ENCODE results near the gene REPS2. TPM values are rescaled to one million over a fixed set of nuclear protein-coding genes. Genes with fewer than 3 reads are reported as not detected.

The REPS2 gene
- polyA plus RNA-seq, 1 experiment: 0.04 TPM

GRCh38 chrX:16916561-16916960 is 29.9 kb upstream of the REPS2 start:
- POLR2A ChIA-PET: no interaction called here
- CTCF ChIA-PET: no interaction called here
- no peak for DNase-seq (ENCODE audit: low read depth)

GRCh38 chrX:16917120-16917519 is 29.3 kb upstream of the REPS2 start:
- Histone ChIP-seq H3K36me3 (ENCODE audit: control insufficient read depth, insufficient read depth, low read length) (no peaks in the 10 kb centered on the region), H3K4me3 (ENCODE audit: low read depth, low read length) (no peak overlapping the region), H3K27me3 (ENCODE audit: control insufficient read depth, insufficient read depth, low read length) (no peaks in the 10 kb centered on the region)
- DNase-seq (ENCODE audit: low read depth): no peak
- ChIA-PET POLR2A (no interaction called here), CTCF (no interaction called here)
- no peak for TF ChIP-seq CTCF (IDR thresholded peaks at IDR 0.05; ENCODE audit: insufficient read depth, low read depth, low read length)

More at GRCh38 chrX:16916561-16916960, 29.9 kb upstream of the REPS2 start:
- TF ChIP-seq CTCF (IDR thresholded peaks at IDR 0.05; ENCODE audit: insufficient read depth, low read depth, low read length): no peak
- no peaks in the 10 kb centered on the region for H3K36me3 ChIP-seq (ENCODE audit: control insufficient read depth, insufficient read depth, low read length)
- H3K4me3 ChIP-seq (ENCODE audit: low read depth, low read length): no peak overlapping the region
- H3K27me3 ChIP-seq (ENCODE audit: control insufficient read depth, insufficient read depth, low read length): no peaks in the 10 kb centered on the region

- DNase-seq (ENCODE audit: low read depth): no peak
- H3K36me3 ChIP-seq (ENCODE audit: control insufficient read depth, insufficient read depth, low read length): no peaks in the 10 kb centered on the region
- CTCF ChIA-PET: no interaction called here
- TF ChIP-seq CTCF (IDR thresholded peaks at IDR 0.05; ENCODE audit: insufficient read depth, low read depth, low read length): no peak
- POLR2A ChIA-PET: no interaction called here
- no peak overlapping the region for H3K4me3 ChIP-seq (ENCODE audit: low read depth, low read length)
- H3K27me3 ChIP-seq (ENCODE audit: control insufficient read depth, insufficient read depth, low read length): no peaks in the 10 kb centered on the region
Measured at GRCh38 chrX:16918979-16919378, 27.5 kb upstream of the REPS2 start.

GRCh38 chrX:16920075-16920474 is 26.4 kb upstream of the REPS2 start:
- POLR2A ChIA-PET: no interaction called here
- Histone ChIP-seq H3K4me3 (ENCODE audit: low read depth, low read length) (no peak overlapping the region), H3K27me3 (ENCODE audit: control insufficient read depth, insufficient read depth, low read length) (no peaks in the 10 kb centered on the region), H3K36me3 (ENCODE audit: control insufficient read depth, insufficient read depth, low read length) (no peaks in the 10 kb centered on the region)
- CTCF ChIA-PET: no interaction called here
- no peak for TF ChIP-seq CTCF (IDR thresholded peaks at IDR 0.05; ENCODE audit: insufficient read depth, low read depth, low read length)
- DNase-seq (ENCODE audit: low read depth): no peak

- ChIA-PET POLR2A (no interaction called here), CTCF (no interaction called here)
- TF ChIP-seq CTCF (IDR thresholded peaks at IDR 0.05; ENCODE audit: insufficient read depth, low read depth, low read length): no peak
- no peak overlapping the region for H3K4me3 ChIP-seq (ENCODE audit: low read depth, low read length)
- H3K36me3 ChIP-seq (ENCODE audit: control insufficient read depth, insufficient read depth, low read length): no peaks in the 10 kb centered on the region
- no peak for DNase-seq (ENCODE audit: low read depth)
- no peaks in the 10 kb centered on the region for H3K27me3 ChIP-seq (ENCODE audit: control insufficient read depth, insufficient read depth, low read length)
Measured at GRCh38 chrX:16923157-16923556, 23.3 kb upstream of the REPS2 start.

Data from BJ (cell line).